ENCODE results near the gene SDSL. TPM values are rescaled to one million over a fixed set of nuclear protein-coding genes. Genes with fewer than 3 reads are reported as not detected.

The SDSL gene
- total RNA-seq, 2 experiments from 2014 or later = 0.85 to 1.2 TPM

- Mint-ChIP-seq H3K27me3 (peaks cover 8% of the 10 kb centered on the region), H3K9me3 (no peaks in the 10 kb centered on the region), H3K4me1 (no peaks in the 10 kb centered on the region), H3K36me3 (no peaks in the 10 kb centered on the region), H3K4me3 (no peak overlapping the region), H3K27ac (no peak overlapping the region)
- ATAC-seq (ENCODE audit: low read depth) (no peak), DNase-seq (no peak)
- POLR2A ChIA-PET = no interaction called here
These were observed 15.5 kb downstream of the SDSL start for GRCh38 chr12:113437729-113438100.

- no peak overlapping the region for H3K27ac Mint-ChIP-seq
- POLR2A ChIA-PET = no interaction called here
- no peak for DNase-seq
- H3K4me1 Mint-ChIP-seq = no peaks in the 10 kb centered on the region
- no peak for ATAC-seq (ENCODE audit: low read depth)
- H3K27me3 Mint-ChIP-seq = peaks cover 8% of the 10 kb centered on the region
- no peaks in the 10 kb centered on the region for H3K36me3 Mint-ChIP-seq
- no peak overlapping the region for H3K4me3 Mint-ChIP-seq
- no peaks in the 10 kb centered on the region for H3K9me3 Mint-ChIP-seq
These were observed 16.5 kb downstream of the SDSL start for GRCh38 chr12:113438523-113439300.

GRCh38 chr12:113439301-113439597 is 17.1 kb downstream of the SDSL start:
- Mint-ChIP-seq H3K4me3 (no peak overlapping the region), H3K27me3 (peaks cover 11% of the 10 kb centered on the region), H3K36me3 (no peaks in the 10 kb centered on the region), H3K4me1 (no peaks in the 10 kb centered on the region), H3K9me3 (no peaks in the 10 kb centered on the region), H3K27ac (no peak overlapping the region)
- POLR2A ChIA-PET = no interaction called here
- ATAC-seq (ENCODE audit: low read depth) (no peak), DNase-seq (no peak)

- POLR2A ChIA-PET = no interaction called here
- Mint-ChIP-seq H3K27ac (no peak overlapping the region), H3K36me3 (no peaks in the 10 kb centered on the region), H3K27me3 (peaks cover 11% of the 10 kb centered on the region), H3K4me1 (no peaks in the 10 kb centered on the region), H3K9me3 (no peaks in the 10 kb centered on the region), H3K4me3 (no peak overlapping the region)
- no peak for ATAC-seq (ENCODE audit: low read depth)
- no peak for DNase-seq
These were observed 17.4 kb downstream of the SDSL start for GRCh38 chr12:113439606-113440030.

- ATAC-seq (ENCODE audit: low read depth) (no peak), DNase-seq (no peak)
- Mint-ChIP-seq H3K27ac (no peak overlapping the region), H3K4me3 (no peak overlapping the region), H3K27me3 (peaks cover 14% of the 10 kb centered on the region), H3K36me3 (no peaks in the 10 kb centered on the region), H3K9me3 (no peaks in the 10 kb centered on the region), H3K4me1 (no peaks in the 10 kb centered on the region)
- POLR2A ChIA-PET = no interaction called here
These were observed 18.2 kb downstream of the SDSL start for GRCh38 chr12:113440336-113440735.

GRCh38 chr12:113440947-113441782 is 19.0 kb downstream of the SDSL start:
- Mint-ChIP-seq H3K4me3 (no peak overlapping the region), H3K36me3 (no peaks in the 10 kb centered on the region), H3K9me3 (no peaks in the 10 kb centered on the region), H3K27ac (no peak overlapping the region), H3K4me1 (peaks cover 3% of the 10 kb centered on the region), H3K27me3 (peaks cover 14% of the 10 kb centered on the region)
- POLR2A ChIA-PET = no interaction called here
- ATAC-seq (ENCODE audit: low read depth) (no peak), DNase-seq (no peak)

- no peak for ATAC-seq (ENCODE audit: low read depth)
- POLR2A ChIA-PET = no interaction called here
- peaks cover 21% of the 10 kb centered on the region for H3K27me3 Mint-ChIP-seq
- no peak for DNase-seq
- H3K27ac Mint-ChIP-seq = no peak overlapping the region
- H3K4me1 Mint-ChIP-seq = peaks cover 3% of the 10 kb centered on the region
- H3K4me3 Mint-ChIP-seq = no peak overlapping the region
- no peaks in the 10 kb centered on the region for H3K9me3 Mint-ChIP-seq
- H3K36me3 Mint-ChIP-seq = no peaks in the 10 kb centered on the region
These were observed 20.9 kb downstream of the SDSL start for GRCh38 chr12:113443030-113443539.

GRCh38 chr12:113445544-113446171 is 23.5 kb downstream of the SDSL start:
- Mint-ChIP-seq H3K36me3 (no peaks in the 10 kb centered on the region), H3K27ac (no peak overlapping the region), H3K9me3 (no peaks in the 10 kb centered on the region), H3K4me3 (no peak overlapping the region), H3K4me1 (peaks cover 3% of the 10 kb centered on the region), H3K27me3 (peaks cover 30% of the 10 kb centered on the region)
- DNase-seq (no peak), ATAC-seq (ENCODE audit: low read depth) (peak; percentile 60)
- POLR2A ChIA-PET = no interaction called here

GRCh38 chr12:113448873-113449272 is 26.7 kb downstream of the SDSL start:
- Mint-ChIP-seq H3K4me1 (peaks cover 3% of the 10 kb centered on the region), H3K4me3 (no peak overlapping the region), H3K27me3 (peaks cover 26% of the 10 kb centered on the region)

GRCh38 chr12:113449299-113449698 is 27.1 kb downstream of the SDSL start:
- no peak overlapping the region for H3K27ac Mint-ChIP-seq
- POLR2A ChIA-PET = no interaction called here
- peaks cover 3% of the 10 kb centered on the region for H3K4me1 Mint-ChIP-seq
- no peaks in the 10 kb centered on the region for H3K9me3 Mint-ChIP-seq
- peaks cover 24% of the 10 kb centered on the region for H3K27me3 Mint-ChIP-seq
- no peak for DNase-seq
- no peak for ATAC-seq (ENCODE audit: low read depth)
- no peak overlapping the region for H3K4me3 Mint-ChIP-seq
- no peaks in the 10 kb centered on the region for H3K36me3 Mint-ChIP-seq

More at GRCh38 chr12:113448873-113449272, 26.7 kb downstream of the SDSL start:
- ATAC-seq (ENCODE audit: low read depth) = no peak
- POLR2A ChIA-PET = no interaction called here
- no peaks in the 10 kb centered on the region for H3K9me3 Mint-ChIP-seq
- H3K27ac Mint-ChIP-seq = no peak overlapping the region
- no peak for DNase-seq
- H3K36me3 Mint-ChIP-seq = no peaks in the 10 kb centered on the region

GRCh38 chr12:113449839-113450238 is 27.7 kb downstream of the SDSL start:
- Mint-ChIP-seq H3K4me1 (peaks cover 3% of the 10 kb centered on the region), H3K9me3 (no peaks in the 10 kb centered on the region), H3K27me3 (peaks cover 24% of the 10 kb centered on the region), H3K4me3 (no peak overlapping the region), H3K27ac (no peak overlapping the region), H3K36me3 (no peaks in the 10 kb centered on the region)
- no peak for DNase-seq
- ATAC-seq (ENCODE audit: low read depth) = no peak
- POLR2A ChIA-PET = no interaction called here

GRCh38 chr12:113452458-113452857 is 30.3 kb downstream of the SDSL start:
- Mint-ChIP-seq H3K27me3 (peaks cover 22% of the 10 kb centered on the region), H3K4me3 (no peak overlapping the region), H3K27ac (no peak overlapping the region), H3K4me1 (peaks cover 1% of the 10 kb centered on the region), H3K9me3 (no peaks in the 10 kb centered on the region), H3K36me3 (no peaks in the 10 kb centered on the region)
- DNase-seq (no peak), ATAC-seq (ENCODE audit: low read depth) (no peak)
- POLR2A ChIA-PET = no interaction called here

GRCh38 chr12:113453330-113453729 is 31.1 kb downstream of the SDSL start:
- no peak overlapping the region for H3K4me3 Mint-ChIP-seq

More at GRCh38 chr12:113453330-113453729, 31.1 kb downstream of the SDSL start:
- Mint-ChIP-seq H3K27me3 (peaks cover 17% of the 10 kb centered on the region), H3K36me3 (no peaks in the 10 kb centered on the region), H3K9me3 (no peaks in the 10 kb centered on the region), H3K4me1 (peaks cover 1% of the 10 kb centered on the region), H3K27ac (no peak overlapping the region)
- ATAC-seq (ENCODE audit: low read depth) (no peak), DNase-seq (no peak)
- POLR2A ChIA-PET = no interaction called here

Data from activated naive CD8-positive, alpha-beta T cell treated with anti-CD3 and anti-CD28 coated beads, Interleukin-2, amount 10 ng/mL, durations not matched to agents 7 days and 5 days (primary cell).